ENCODE data around the gene KLK4.
"Not testable (repeated sequence)": the region's sequence is repeated elsewhere in the genome, so short reads cannot be mapped to it uniquely, and the experiment has no call there.

KLK4 gene

DNA sequence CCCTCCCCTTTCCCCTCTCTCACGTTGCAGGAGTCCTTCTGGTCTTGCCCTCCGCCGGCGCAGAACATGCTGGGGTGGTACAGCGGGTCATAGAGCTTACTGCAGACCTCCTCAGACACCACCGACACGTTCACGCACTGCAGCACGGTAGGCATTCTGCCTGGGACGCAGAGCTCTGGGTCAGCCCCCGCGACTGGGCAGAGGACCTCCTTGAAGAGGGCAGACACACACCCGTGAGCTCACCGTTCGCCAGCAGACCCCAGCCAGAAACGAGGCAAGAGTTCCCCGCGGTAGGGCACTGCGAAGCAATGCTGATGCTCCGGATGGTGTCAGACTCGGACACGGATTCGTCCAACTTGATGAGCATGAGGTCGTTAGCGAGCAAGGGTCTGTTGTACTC lies 2.9 kb downstream of the KLK4 start:
- Mint-ChIP-seq H3K27me3 (no peaks in the 10 kb centered on the region), H3K27ac (ENCODE audit: low read depth) (no peak overlapping the region), H3K4me1 (no peaks in the 10 kb centered on the region), H3K9me3 (no peaks in the 10 kb centered on the region), H3K4me3 (no peak overlapping the region), H3K36me3 (ENCODE audit: insufficient read depth) (no peaks in the 10 kb centered on the region)
- DNase-seq (ENCODE audit: low spot score in 2 of 2) (no peak), ATAC-seq (replicated peaks; ENCODE audit: extremely low read depth, poor library complexity, severe bottlenecking) (no peak)

- H3K27me3 Mint-ChIP-seq, result peaks cover 7% of the 10 kb centered on the region
- H3K4me3 Mint-ChIP-seq, result no peak overlapping the region
- DNase-seq (ENCODE audit: low spot score in 2 of 2), result no peak
Observed at GRCh38 chr19:50906217-50906616, 5.0 kb downstream of the KLK4 start.

GRCh38 chr19:50902640-50903039 lies 8.6 kb downstream of the KLK4 start:
- no peak for DNase-seq (ENCODE audit: low spot score in 2 of 2)
- H3K9me3 Mint-ChIP-seq, result no peaks in the 10 kb centered on the region
- no peaks in the 10 kb centered on the region for H3K4me1 Mint-ChIP-seq
- H3K4me3 Mint-ChIP-seq, result no peak overlapping the region
- peaks cover 15% of the 10 kb centered on the region for H3K27me3 Mint-ChIP-seq
- no peak overlapping the region for H3K27ac Mint-ChIP-seq (ENCODE audit: low read depth)
- H3K36me3 Mint-ChIP-seq (ENCODE audit: insufficient read depth), result no peaks in the 10 kb centered on the region
- no peak for ATAC-seq (replicated peaks; ENCODE audit: extremely low read depth, poor library complexity, severe bottlenecking)

More at GRCh38 chr19:50906217-50906616, 5.0 kb downstream of the KLK4 start:
- Mint-ChIP-seq H3K36me3 (ENCODE audit: insufficient read depth) (no peaks in the 10 kb centered on the region), H3K9me3 (no peaks in the 10 kb centered on the region), H3K4me1 (no peaks in the 10 kb centered on the region), H3K27ac (ENCODE audit: low read depth) (no peak overlapping the region)
- no peak for ATAC-seq (replicated peaks; ENCODE audit: extremely low read depth, poor library complexity, severe bottlenecking)

DNA sequence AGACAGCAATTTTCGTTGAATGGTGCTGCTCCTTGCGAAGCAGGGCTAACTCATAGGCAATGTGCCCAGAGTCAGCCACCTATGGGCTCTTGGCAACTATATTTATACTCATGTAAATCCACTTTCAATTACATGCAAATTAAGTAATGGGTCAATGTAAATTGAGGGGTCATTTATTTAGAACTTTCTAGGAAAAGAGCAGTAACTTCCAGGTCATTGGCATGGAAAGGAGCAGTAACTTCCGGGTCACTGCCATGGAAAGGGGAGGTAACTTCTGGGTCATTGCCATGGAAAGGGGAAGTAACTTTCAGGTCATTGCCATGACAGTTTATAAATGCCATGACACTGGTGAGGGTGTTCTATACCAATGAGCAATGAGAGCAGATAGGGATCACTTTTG lies 11.6 kb downstream of the KLK4 start:
- Mint-ChIP-seq H3K27me3 (peaks cover 40% of the 10 kb centered on the region), H3K4me3 (no peak overlapping the region), H3K4me1 (no peaks in the 10 kb centered on the region), H3K27ac (ENCODE audit: low read depth) (no peak overlapping the region), H3K36me3 (ENCODE audit: insufficient read depth) (no peaks in the 10 kb centered on the region), H3K9me3 (peaks cover 5% of the 10 kb centered on the region)
- no peak for ATAC-seq (replicated peaks; ENCODE audit: extremely low read depth, poor library complexity, severe bottlenecking)
- no peak for DNase-seq (ENCODE audit: low spot score in 2 of 2)

GRCh38 chr19:50898018-50898417 lies 13.2 kb downstream of the KLK4 start:
- Mint-ChIP-seq H3K4me1 (no peaks in the 10 kb centered on the region), H3K27ac (ENCODE audit: low read depth) (no peak overlapping the region), H3K36me3 (ENCODE audit: insufficient read depth) (no peaks in the 10 kb centered on the region), H3K27me3 (peaks cover 47% of the 10 kb centered on the region), H3K4me3 (no peak overlapping the region), H3K9me3 (peaks cover 5% of the 10 kb centered on the region)
- DNase-seq (ENCODE audit: low spot score in 2 of 2) (no peak), ATAC-seq (replicated peaks; ENCODE audit: extremely low read depth, poor library complexity, severe bottlenecking) (no peak)

- ATAC-seq (replicated peaks; ENCODE audit: extremely low read depth, poor library complexity, severe bottlenecking), result no peak
- no peak overlapping the region for H3K4me3 Mint-ChIP-seq
- peaks cover 5% of the 10 kb centered on the region for H3K9me3 Mint-ChIP-seq
- no peaks in the 10 kb centered on the region for H3K36me3 Mint-ChIP-seq (ENCODE audit: insufficient read depth)
- DNase-seq (ENCODE audit: low spot score in 2 of 2), result no peak
- H3K27me3 Mint-ChIP-seq, result peaks cover 47% of the 10 kb centered on the region
- no peak overlapping the region for H3K27ac Mint-ChIP-seq (ENCODE audit: low read depth)
- H3K4me1 Mint-ChIP-seq, result no peaks in the 10 kb centered on the region
Observed at GRCh38 chr19:50897612-50898011, 13.6 kb downstream of the KLK4 start.

- H3K36me3 Mint-ChIP-seq (ENCODE audit: insufficient read depth), result no peaks in the 10 kb centered on the region
- ATAC-seq (replicated peaks; ENCODE audit: extremely low read depth, poor library complexity, severe bottlenecking) (no peak), DNase-seq (ENCODE audit: low spot score in 2 of 2) (no peak)
- H3K4me1 Mint-ChIP-seq, result no peaks in the 10 kb centered on the region
- H3K9me3 Mint-ChIP-seq, result peaks cover 5% of the 10 kb centered on the region
- H3K4me3 Mint-ChIP-seq, result no peak overlapping the region
- no peak overlapping the region for H3K27ac Mint-ChIP-seq (ENCODE audit: low read depth)
- peaks cover 51% of the 10 kb centered on the region for H3K27me3 Mint-ChIP-seq
Observed at GRCh38 chr19:50897191-50897607, 14.0 kb downstream of the KLK4 start.

DNA sequence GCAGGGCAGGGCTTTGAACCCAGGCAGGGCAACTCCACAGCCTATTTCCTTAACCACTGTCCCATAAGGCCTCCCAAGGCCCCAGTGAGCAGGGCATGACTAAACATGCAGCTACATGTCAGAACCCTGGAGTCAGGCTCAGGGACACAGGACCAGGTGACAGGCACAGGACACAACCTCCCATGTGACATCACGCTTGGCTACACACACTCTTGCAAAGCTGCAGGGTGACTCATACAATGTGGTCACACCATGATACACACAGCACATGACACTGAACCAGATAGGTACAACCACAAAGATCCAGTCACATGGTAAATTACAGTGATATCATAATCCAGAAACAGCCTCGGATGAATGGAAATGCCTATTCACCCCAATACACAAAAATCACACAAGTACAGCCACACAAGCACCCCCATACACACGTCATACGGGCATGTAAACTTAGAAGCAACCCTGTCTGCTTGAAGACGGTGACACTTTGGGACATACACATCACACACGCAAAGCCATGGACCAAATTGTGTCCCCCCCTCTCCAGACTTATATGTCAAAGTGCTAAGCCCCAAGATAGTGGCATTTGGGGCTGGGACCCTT lies 14.5 kb downstream of the KLK4 start:
- H3K27me3 Mint-ChIP-seq, result peaks cover 54% of the 10 kb centered on the region
- ATAC-seq (replicated peaks; ENCODE audit: extremely low read depth, poor library complexity, severe bottlenecking), result no peak

DNA sequence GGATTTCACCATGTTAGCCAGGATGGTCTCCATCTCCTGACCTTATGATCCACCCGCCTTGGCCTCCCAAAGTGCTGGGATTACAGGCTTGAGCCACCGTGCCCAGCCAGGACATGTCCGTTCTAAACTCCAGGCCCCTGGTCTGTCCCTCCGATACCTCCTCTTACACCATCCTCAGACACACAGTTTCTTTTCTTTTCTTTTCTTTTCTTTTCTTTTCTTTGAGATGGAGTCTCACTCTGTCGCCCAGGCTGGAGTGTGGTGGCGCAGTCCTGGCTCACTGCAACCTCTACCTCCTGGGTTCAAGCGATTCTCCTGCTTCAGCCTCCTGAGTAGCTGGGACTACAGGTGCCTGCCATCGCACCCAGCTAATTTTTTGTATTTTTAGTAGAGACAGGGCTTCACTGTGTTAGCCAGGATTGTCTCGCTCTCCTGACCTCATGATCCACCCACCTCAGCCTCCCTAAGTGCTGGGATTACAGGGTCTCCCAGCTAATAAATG lies 15.1 kb downstream of the KLK4 start:
- not testable (repeated sequence) for DNase-seq (ENCODE audit: low spot score in 2 of 2); H3K4me3 Mint-ChIP-seq; H3K27ac Mint-ChIP-seq (ENCODE audit: low read depth); ATAC-seq (replicated peaks; ENCODE audit: extremely low read depth, poor library complexity, severe bottlenecking); H3K4me1 Mint-ChIP-seq; H3K9me3 Mint-ChIP-seq; H3K36me3 Mint-ChIP-seq (ENCODE audit: insufficient read depth)
- H3K27me3 Mint-ChIP-seq, result peaks cover 51% of the 10 kb centered on the region

More for the DNA sequence above, 14.5 kb downstream of the KLK4 start:
- Mint-ChIP-seq H3K27ac (ENCODE audit: low read depth) (no peak overlapping the region), H3K4me1 (no peaks in the 10 kb centered on the region), H3K4me3 (no peak overlapping the region), H3K36me3 (ENCODE audit: insufficient read depth) (no peaks in the 10 kb centered on the region), H3K9me3 (peaks cover 5% of the 10 kb centered on the region)
- no peak for DNase-seq (ENCODE audit: low spot score in 2 of 2)

DNA sequence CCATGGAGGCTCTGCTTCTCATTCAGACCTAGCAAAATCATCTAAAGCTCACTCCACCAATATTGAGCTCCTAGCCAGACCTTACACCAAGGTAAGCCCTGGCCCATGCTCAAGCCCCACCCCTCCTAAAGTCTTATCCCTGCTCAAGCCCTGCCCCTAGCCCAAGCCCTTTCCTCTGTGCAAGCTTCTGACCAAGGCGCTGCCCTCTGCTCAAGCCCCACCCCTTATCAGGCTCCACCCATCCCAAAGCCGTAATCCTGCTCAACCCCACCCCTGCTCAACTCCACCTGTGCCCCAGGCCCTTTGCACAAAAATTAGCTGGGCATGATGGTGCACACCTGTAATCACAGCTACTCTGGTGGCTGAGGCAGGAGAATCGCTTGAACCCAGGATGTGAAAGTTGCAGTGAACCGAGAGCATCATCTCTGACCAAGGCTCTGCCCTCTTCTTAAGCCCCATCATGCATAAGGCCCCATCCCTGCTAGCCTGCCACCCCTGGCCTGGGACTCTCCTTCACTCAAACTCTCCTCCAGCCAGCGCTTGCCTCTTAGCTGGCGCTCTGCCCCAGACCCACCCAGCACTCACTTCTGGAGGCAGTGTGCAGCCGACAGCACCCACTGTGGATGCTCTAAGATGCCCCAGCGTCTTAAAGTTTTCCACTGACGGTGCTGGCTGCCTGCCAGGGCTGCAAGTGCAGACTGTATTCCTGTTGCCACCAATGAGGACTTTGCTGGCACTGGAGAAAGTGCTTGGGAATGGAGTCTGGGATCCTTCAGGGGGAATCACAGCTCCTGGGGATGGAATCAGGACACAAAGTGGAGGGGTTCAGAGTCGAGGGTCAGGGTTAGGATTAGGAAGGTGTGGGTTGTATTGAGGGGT lies 16.5 kb downstream of the KLK4 start:
- Mint-ChIP-seq H3K4me1 (no peaks in the 10 kb centered on the region), H3K9me3 (peaks cover 5% of the 10 kb centered on the region), H3K27ac (ENCODE audit: low read depth) (no peak overlapping the region), H3K4me3 (no peak overlapping the region), H3K27me3 (peaks cover 49% of the 10 kb centered on the region), H3K36me3 (ENCODE audit: insufficient read depth) (no peaks in the 10 kb centered on the region)
- no peak for DNase-seq (ENCODE audit: low spot score in 2 of 2)
- no peak for ATAC-seq (replicated peaks; ENCODE audit: extremely low read depth, poor library complexity, severe bottlenecking)

DNA sequence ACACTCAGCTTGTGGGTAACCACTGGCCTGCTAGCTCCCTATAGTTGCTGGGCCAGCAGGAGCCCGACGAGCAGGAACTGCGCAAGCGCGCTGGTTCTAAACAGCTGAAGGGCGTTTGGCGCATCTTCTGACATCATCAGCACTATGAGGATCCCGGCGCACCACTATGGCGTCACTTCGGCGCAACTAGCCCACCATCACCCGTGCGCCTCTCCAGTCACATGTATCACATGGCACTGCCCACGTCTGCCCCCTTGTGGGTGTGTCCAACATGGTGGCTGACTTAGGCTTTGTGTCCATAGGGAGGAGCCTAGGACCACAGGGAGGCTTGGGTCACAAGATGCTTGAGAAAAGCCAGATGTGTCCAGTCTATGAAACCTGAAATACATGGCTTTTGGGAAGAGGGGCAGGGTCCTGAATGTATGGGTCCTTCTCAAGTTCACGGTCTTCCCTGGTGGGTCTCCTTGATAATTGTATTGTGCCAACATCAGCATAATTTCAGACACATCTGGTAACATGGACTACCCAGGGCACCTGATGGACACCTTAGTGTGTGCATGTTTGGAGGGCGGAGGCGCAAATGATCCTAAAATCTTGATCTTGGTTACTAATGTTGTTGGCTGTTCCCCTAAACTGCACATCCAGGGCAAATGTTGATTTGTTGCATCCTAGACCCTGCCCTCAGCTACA lies 18.0 kb downstream of the KLK4 start:
- Mint-ChIP-seq H3K4me3 (no peak overlapping the region), H3K27ac (ENCODE audit: low read depth) (no peak overlapping the region), H3K27me3 (peaks cover 61% of the 10 kb centered on the region), H3K4me1 (no peaks in the 10 kb centered on the region), H3K36me3 (ENCODE audit: insufficient read depth) (no peaks in the 10 kb centered on the region), H3K9me3 (peaks cover 5% of the 10 kb centered on the region)
- no peak for ATAC-seq (replicated peaks; ENCODE audit: extremely low read depth, poor library complexity, severe bottlenecking)
- DNase-seq (ENCODE audit: low spot score in 2 of 2), result no peak

GRCh38 chr19:50891253-50891625 lies 20.0 kb downstream of the KLK4 start:
- Mint-ChIP-seq H3K4me3 (no peak overlapping the region), H3K27me3 (peaks cover 61% of the 10 kb centered on the region), H3K4me1 (no peaks in the 10 kb centered on the region), H3K27ac (ENCODE audit: low read depth) (no peak overlapping the region), H3K36me3 (ENCODE audit: insufficient read depth) (no peaks in the 10 kb centered on the region), H3K9me3 (peaks cover 5% of the 10 kb centered on the region)
- ATAC-seq (replicated peaks; ENCODE audit: extremely low read depth, poor library complexity, severe bottlenecking) (no peak), DNase-seq (ENCODE audit: low spot score in 2 of 2) (no peak)
